GM12872 (cell line): Measurements from ENCODE around the gene CRIM1.
A peak's percentile ranks its signal among the peaks of the same experiment; 100 is the strongest.

Experiments
- TF ChIP-seq, protein P1 (sequence below): IDR thresholded peaks from 3 replicates; pipeline ENCODE4 v1.5.1; 2011; ENCODE audit warnings: low read depth, mild to moderate bottlenecking, low read length, moderate library complexity; ENCODE audit not compliant: insufficient read depth

The CRIM1 gene

GRCh38 chr2:36528766-36529392 is 173.3 kb downstream of the CRIM1 start:
- TF ChIP-seq, protein P1, sequence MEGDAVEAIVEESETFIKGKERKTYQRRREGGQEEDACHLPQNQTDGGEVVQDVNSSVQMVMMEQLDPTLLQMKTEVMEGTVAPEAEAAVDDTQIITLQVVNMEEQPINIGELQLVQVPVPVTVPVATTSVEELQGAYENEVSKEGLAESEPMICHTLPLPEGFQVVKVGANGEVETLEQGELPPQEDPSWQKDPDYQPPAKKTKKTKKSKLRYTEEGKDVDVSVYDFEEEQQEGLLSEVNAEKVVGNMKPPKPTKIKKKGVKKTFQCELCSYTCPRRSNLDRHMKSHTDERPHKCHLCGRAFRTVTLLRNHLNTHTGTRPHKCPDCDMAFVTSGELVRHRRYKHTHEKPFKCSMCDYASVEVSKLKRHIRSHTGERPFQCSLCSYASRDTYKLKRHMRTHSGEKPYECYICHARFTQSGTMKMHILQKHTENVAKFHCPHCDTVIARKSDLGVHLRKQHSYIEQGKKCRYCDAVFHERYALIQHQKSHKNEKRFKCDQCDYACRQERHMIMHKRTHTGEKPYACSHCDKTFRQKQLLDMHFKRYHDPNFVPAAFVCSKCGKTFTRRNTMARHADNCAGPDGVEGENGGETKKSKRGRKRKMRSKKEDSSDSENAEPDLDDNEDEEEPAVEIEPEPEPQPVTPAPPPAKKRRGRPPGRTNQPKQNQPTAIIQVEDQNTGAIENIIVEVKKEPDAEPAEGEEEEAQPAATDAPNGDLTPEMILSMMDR = no peak

- TF ChIP-seq, protein P1 = no peak
These were observed 174.8 kb downstream of the CRIM1 start for GRCh38 chr2:36530178-36530982.

- TF ChIP-seq, protein P1 = 0 out of 3 replicates have a peak, but pooled peaks have one; percentile 10
These were observed 175.4 kb downstream of the CRIM1 start for GRCh38 chr2:36530983-36531354.

GRCh38 chr2:36534275-36534799 is 178.8 kb downstream of the CRIM1 start:
- TF ChIP-seq, protein P1 = no peak

DNA sequence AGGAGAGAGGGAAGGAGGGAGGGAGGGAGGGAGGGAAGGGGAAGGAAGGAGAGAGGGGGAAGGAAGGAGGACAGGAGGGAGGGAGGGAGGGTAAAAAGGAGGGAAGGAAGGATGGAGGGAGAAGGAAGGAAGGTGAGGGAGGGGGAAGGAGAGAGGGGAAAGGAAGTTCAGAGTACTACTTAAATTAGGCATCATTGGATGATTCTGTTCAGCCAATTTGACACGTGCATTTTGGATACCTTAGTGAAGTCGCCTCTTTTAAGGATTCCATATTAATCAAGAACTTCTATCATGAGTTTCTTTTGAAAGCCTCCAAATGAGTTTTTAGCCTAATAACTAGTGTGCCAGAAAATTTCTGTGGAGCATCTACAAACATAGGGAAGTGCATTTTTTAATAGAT is 179.5 kb downstream of the CRIM1 start:
- TF ChIP-seq, protein P1 = no peak

DNA sequence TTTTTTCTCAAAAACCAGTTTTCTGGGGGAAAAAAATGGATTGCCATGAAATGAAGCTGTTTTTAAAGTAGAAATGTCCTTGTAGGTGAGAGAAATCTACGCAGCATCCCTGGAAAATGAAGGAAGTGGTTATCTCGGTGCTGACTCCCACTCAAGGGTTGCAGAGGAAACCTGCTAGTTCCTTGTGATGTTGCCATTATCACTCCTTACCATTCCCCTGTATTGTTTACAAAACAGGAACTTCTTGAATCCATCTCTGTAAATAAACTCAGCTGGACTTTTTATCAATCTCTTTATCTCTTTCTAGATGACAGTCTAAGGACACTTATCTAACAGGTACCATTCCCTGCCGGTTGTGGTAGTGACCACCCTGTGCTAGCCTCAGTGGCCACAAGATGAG is 181.2 kb downstream of the CRIM1 start:
- TF ChIP-seq, protein P1 = no peak

GRCh38 chr2:36538335-36538734 is 182.8 kb downstream of the CRIM1 start:
- TF ChIP-seq, protein P1 = no peak
